HG02610 (cell line): ENCODE data around the gene CADM2.
"Not testable (repeated sequence)": the region's sequence is repeated elsewhere in the genome, so short reads cannot be mapped to it uniquely, and the experiment has no call there.

Experiments
- ATAC-seq: cut with Tn5 transposase; IDR thresholded peaks from one replicate; pipeline ENCODE4 v1.9.1; 2021; ENCODE audit warnings: mild to moderate bottlenecking, moderate library complexity; ENCODE audit not compliant: unreplicated experiment

The CADM2 gene

DNA sequence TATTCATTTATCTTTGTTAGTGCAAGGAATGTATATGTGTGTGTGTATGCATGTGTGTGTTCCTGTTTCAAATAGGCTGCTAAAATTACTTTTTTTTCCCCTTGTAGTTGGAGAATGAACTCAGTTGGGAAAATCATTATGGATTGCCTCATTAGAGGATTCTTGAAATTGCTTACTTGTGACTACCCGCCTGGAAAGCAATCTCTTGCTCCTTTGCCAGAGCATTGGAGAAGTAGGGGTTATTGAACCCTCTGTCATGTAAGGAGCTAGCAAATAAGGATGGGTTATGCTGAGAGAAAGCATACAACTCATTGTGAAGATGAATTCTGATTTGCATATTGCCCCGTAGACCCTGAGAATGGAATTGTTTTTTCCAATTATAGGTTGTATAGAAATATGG is 474.5 kb downstream of the CADM2 start:
- ATAC-seq, result no peak

DNA sequence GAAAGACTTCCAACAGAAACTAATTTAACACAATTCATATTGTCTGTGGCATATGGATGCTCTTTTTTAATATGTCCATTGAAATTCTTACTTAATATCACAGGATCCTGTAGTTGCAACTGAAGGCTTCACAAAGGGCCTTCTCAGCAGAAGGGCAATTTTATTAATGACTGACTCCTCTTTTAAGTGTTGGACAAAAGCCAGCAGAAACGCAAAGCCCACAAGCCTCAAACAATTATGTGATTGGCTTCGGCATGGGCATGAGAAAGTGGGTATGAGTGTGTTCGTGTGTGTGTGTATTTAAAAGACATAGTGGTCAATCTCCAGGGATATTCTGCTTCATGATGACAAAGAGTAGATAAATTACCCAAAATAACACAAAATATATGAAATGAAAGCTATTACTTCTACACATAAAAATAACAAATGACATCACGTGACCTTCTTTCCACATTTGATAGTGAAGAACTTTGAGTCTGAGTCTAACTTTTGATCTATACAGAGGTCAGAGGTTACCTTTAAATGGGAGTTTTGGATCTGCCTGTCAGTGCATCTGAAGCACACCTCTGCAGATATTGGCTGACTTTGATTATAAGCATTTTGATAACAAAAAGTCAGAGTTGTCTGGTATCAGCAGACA is 496.9 kb downstream of the CADM2 start:
- ATAC-seq, result no peak

DNA sequence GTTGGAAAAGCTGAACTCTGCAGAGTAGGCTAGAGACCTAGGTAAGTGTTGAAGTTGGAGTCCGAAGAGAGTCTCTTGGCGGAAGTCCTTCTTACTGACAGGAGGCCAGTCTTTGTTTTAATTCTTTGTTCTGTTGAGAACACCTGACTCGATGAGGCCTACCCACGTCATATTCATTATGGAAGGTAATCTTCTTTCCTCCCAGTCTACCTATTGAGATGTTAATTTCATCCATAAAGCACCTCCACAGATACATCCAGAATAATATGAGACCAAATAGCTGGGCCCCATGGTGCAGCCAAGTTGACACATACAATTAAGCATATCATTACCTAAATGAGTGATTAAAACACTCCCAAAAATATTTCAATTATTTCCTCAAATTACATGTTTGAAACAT is 515.5 kb downstream of the CADM2 start:
- ATAC-seq, result no peak

DNA sequence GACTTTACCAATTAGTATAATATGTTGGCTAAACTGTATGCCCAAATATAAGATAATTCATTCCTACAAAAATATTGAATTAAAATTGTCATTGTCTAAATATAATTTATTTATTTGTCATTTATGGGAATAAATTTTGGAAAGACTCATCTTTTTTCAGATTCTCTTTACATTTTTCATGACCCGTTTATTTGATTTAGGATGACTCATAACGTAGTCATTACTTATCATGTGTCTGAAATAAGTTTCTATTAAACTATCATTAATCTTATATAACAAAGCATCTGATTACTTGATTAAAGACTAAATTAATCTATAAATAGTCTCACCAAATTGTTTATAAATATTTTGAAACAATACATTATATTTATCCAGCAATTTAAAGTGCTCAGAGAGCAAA is 516.6 kb downstream of the CADM2 start:
- ATAC-seq, result no peak

DNA sequence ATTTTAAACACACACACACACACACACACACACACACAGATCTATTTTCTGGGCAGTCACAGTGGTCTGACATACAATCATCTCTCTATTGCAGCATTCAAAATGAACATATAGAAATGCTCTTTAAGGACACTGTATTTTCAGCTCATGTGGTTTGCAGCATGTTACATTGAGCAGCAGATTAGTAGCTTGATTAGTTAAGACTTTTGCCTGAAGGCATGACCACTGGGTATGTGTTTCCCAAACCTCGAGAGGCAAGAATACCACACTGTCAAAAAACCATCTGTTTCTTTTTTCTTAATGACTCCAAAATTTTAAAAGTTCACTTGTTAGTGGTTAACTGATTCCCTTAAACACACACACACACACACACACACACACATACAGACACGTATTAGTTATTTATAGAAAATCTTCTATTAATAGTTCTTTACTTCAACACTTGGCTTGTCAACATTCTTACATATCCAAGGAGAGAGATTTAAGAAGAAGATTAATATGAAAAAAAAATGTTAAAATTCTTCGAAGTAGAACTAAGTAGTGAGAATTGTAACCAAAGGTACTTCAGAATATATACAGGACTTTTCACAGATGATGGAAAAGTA is 518.2 kb downstream of the CADM2 start:
- ATAC-seq, result no peak

DNA sequence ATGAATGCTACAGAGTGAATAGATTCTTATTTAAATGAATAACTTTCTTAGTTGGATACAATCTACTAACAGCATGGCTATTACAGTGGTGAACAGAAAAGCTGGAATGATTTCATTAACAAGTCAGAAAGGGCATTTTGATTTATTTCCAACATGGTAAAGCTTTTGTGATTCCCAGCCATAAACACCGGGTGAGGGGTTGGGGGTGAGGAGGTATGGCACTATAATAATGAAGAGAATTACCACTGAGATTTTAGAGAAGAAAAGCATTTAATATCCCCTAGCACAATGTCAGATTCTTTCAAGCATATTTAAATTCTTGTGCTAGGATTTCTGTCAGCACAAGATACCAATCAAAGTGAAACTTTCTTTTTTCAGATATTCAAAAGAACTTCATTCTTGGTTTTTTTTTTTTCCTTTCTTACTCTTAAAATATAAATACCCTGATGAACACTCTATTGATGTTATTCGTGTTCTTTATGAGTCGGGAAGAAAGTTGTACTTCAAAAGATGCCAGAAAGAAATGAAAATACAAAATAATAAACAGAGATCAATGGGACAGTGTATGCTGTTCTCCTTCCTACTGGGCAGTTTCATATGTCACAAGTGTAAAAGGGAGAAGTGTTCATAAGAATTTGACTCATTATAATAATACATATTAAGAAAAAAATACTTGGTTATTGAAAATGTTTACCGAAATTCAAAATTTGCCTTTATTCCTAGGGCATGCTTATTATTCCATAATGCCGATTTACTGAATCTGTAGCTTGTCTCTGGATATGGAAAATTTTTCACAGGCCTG is 522.8 kb downstream of the CADM2 start:
- ATAC-seq, result no peak

DNA sequence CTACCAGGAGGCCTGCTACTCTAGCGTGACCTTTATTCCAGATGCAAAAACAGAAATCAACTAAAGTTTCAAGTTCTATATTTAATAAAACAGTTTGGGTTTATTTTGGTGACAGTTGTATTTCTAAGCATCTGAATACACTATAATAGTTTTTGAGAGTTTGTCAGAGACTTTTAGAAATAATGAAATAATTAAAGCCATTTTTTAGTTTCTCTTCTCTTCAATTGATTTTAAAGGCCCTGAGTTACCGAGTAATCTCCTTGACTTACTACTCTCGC is 523.4 kb downstream of the CADM2 start:
- ATAC-seq, result no peak

DNA sequence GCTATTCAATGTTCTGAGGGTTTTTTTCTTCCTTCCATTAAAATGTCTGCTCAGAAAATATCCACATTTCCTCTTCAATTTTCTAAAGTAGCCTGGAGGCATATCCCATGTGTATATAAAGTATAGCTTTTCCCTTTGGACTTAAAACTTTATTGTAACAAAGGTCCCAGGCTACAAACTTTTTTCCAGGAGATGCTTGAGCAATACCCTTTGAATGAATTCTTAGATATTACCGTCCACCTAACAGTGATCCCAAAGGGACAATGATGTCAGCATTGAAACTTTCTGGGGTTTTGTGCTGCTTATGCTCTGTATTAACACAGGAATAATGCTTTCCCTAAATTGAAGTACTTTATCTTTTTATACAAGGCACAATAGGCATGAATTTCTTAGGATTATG is 525.2 kb downstream of the CADM2 start:
- no peak for ATAC-seq

DNA sequence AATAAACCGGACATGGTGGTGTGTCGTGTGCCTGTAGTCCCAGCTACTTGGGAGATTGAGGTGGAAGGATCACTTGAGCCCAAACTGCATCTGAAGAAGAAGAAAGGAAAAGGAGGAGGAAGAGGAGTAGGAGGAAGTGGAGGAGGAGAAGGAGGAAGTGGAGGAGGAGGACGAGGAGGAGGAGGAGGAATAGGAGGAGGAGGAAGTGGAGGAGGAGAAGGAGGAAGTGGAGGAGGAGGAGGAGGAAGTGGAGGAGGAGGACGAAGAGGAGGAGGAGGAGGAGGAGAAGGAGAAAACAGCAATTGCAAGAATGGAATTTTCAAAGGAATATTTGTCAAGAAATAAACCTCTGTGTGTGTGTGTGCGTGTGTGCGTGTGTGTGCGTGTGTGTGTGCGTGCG is 528.6 kb downstream of the CADM2 start:
- ATAC-seq, result no peak

DNA sequence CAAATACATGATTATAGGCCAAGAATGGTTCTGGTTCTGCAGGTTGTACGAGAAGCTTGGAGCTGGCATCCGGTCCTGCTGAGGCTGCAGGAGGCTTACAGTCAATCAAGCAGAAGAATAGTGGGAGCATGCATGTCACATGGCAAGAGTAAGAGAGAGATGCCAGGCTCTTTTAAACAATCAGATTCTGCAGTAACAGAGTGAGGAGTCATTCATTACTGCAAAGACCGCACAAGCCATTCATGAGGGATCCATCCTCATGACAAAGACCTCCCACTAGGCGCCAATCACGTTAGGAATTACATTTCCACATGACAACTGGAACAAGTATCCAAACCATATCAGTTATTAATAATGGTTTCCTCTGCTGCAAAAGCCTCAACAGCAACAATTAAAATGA is 536.8 kb downstream of the CADM2 start:
- no peak for ATAC-seq

DNA sequence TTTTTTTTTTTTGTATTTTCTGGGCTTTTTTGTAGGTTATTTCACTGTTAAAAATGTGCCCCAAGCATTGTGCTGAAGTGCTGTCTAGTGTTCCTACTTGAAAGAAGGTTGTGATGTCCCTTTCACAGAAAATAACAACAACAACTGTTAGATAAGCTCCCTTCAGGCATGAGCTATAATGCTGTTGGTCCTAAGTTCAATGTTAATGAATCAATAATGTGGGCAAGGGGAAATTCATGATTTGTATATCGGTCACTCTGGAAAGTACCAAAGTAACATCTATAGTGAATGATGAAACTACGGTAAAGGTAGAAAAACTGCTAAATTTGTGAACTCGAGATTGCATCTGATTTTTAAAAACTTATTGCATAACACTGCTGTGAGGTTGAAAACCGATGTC is 539.4 kb downstream of the CADM2 start:
- ATAC-seq, result no peak

DNA sequence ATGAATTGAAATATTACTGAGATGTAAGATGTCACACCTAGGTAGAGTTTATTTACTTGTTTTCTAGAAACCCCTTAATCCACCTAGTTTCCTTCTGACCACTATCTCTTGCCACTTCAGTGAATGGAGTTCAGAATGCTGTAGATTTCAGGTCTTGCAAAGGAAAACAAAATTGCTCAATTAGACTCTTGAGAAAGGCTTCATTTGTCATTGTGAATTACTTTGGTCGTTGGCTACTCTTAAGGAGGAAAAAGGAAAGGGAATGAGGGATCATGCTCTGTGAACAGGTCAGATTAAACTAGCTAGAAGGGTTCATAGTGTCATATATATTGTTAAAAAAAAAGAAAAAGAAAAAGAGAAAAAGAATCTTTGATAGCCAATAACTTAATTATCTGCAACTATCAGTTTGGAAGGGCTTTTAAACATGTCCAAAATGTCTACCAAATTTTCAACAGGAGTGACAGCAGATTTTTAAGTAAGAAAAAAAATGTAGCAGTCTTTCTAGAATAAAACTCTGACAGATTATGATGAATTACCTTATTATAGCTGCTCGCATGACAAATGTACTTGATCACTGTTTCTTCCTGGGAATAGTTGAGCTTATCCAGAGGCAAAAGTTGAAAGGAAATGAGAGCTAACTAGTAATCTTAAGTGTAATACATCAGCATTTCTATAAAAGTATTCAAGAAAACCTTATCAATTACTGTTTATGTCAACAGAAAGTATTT is 543.5 kb downstream of the CADM2 start:
- no peak for ATAC-seq

DNA sequence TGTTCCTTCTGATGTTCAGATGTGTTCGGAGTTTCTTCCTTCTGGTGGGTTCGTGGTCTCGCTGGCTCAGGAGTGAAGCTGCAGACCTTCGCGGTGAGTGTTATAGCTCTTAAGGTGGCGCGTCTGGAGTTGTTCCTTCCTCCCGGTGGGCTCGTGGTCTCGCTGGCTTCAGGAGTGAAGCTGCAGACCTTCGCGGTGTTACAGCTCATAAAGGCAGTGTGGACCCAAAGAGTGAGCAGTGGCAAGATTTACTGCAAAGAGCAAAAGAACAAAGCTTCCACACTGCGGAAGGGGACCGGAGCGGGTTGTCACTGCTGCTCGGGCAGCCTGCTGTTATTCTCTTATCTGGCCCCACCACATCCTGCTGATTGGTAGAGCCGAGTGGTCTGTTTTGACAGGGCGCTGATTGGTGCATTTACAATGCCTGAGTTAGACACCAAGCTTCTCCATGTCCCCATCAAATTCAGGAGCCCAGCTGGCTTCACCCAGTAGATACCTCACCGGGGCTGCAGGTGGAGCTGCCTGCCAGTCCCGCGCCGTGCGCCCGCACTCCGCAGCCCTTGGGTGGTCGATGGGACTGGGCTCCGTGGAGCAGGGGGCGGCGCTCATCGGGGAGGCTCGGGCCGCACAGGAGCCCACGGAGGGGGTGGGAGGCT is 545.5 kb downstream of the CADM2 start:
- ATAC-seq, result not testable (repeated sequence)

DNA sequence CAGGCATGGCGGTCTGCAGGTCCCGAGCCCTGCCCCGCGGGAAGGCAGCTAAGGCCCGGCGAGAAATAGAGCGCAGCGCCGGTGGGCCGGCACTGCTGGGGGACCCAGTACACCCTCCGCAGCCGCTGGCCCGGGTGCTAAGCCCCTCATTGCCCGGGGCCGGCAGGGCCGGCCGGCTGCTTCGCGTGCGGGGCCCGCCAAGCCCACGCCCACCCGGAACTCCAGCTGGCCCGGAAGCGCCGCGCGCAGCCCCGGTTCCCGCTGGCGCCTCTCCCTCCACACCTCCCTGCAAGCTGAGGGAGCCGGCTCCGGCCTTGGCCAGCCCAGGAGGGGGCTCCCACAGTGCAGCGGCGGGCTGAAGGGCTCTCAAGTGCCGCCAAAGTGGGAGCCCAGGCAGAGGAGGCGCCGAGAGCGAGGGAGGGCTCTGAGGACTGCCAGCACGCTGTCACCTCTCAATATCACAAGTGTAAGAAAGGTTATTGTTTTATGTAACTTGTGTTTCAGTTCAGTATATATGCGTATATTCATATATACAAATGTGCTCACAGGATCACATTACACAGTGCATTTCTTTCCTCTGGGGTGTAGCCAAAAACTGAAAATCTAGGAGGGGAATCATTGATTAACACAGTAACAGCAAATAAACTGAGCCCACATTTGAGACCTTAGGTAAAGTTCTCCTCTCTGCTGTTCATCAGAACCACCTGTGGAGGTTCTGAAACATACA is 546.2 kb downstream of the CADM2 start:
- ATAC-seq, result not testable (repeated sequence)

DNA sequence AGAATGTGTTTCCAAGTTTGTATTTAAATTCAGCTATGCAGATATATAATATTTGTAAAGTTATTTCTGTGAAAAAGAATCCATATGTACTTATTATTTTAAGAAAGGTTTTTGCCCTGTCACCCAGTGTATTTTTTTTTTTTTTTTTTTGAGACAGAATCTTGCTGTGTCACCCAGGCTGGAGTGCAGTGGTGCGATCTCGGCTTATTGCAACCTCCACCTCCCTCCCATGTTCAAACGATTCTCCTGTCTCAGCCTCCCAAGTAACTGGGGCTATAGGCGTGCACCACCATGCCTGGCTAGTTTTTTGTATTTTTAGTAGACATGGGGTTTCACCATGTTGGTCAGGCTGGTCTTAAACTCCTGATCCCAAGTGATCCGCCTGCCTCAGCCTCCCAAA is 548.3 kb downstream of the CADM2 start:
- ATAC-seq, result not testable (repeated sequence)

DNA sequence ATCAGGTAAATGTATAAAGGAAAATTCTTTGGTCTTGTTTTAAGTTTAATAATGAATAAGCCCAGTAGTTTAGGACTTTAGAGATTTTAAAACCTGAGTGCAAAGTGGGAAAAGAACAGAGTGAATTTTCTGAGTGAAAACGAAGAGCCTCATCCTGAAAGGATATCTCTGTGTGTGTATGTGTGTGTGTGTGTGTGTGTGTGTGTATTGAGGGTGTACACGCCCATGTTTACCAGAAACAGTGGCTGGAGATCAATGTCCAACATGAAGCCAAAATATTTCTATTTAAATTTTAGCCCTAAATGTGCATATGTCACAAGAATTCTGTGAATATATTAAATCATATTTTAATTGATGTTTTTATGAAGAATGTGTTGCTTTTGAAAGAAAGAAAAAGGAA is 549.9 kb downstream of the CADM2 start:
- ATAC-seq, result no peak

DNA sequence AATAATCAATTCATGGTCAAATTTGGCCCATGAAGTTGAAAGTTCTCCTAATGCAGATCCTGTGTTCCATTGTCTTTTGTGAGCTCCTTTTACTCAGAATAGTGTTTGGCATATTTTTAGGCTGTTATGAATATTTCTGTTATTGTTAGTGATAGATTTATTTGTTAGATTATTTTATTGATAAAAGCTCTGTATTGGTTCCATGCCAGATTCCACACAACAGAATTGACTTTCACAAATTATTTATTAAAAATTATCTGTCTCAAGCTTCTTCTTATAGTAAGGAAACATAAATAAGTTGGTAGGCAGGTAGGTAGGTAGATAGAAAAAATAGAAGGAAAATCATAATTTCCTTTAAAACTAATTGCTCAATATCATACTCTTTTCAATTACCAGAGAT is 557.4 kb downstream of the CADM2 start:
- no peak for ATAC-seq

DNA sequence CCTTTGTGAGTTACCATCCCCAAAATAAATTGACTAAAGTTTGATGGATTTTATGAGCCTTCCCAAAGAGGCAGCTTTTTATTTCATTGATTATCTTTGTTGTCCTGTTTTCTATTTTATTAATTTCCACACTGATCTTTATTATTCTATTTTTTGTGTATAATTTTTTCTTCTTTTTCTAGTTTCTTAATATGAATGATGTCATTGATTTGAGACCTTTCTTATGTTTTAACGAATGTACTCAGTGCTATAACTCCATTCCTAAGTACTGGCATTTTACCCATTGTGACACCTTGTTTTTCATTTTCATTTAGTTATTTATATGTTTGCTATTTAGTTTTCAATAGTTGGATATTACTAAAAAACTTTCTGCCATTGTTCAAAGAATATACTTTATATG is 565.3 kb downstream of the CADM2 start:
- ATAC-seq, result no peak

DNA sequence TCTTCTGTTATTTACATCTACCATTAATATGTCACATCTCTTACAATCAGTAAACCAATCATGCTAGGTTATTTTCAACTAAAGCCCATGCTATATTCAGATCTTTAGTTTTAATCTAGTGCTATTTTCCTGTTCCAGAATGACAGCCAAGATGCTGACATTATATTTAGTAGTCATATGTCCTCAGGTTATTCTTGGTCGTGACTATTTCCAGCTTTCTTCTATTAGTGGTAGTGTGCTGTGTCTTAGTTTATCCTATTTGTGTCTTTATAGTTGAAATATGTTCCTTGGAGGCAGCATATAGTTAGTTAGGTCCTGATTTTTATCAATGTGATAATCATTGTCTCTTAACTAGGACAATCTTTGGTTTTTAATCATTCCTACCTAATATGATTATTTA is 566.5 kb downstream of the CADM2 start:
- no peak for ATAC-seq

DNA sequence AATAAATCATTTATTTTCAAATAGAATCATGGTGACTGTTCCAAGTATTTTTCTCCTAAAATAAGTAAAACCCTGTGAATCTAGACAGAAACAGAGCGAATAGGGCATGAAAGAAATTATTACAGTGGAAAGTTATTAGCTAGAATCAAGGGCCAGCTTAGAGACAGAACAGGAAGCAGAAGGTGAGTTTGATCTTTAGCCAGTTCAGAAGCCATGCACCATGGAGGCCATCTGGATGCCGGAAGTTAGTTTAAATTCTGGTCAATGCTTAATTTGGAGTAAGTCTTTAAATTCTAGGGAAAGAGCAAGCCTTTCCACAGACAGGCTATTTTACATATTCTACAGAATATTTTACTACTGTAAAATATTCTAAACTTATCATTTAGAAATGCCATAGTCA is 574.8 kb downstream of the CADM2 start:
- no peak for ATAC-seq

DNA sequence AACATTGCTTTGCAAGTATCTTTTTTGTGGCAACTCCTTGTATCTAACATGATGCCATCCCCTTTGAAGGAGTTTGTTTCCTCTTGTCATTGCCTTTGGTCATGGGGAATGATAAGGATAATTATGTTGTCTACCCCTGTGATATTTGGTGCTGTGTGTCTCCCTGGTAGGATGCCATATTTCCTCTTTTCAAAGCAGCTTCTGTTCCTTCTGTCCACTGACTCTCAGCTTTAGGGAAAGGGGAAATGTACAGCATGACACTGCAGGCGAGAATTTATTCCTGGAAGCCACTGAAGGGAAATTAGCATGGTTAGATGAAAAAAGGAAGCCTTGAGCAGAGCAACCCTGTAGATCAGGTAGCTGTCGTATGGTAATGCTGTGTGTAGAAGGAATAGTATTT is 576.7 kb downstream of the CADM2 start:
- no peak for ATAC-seq
